ENCODE measurements around the gene AFP.
"Not testable (repeated sequence)": the region's sequence is repeated elsewhere in the genome, so short reads cannot be mapped to it uniquely, and the experiment has no call there.

Gene AFP

GRCh38 chr4:73435984-73436383 is at the start of gene AFP:
Gene AFP, plus strand, starts transcription at chr4:73436221. Its CDS starts 42 bp downstream, at chr4:73436263.
- DNase-seq = no peak

- no peak for DNase-seq
Measured at GRCh38 chr4:73387552-73387951, 48.5 kb upstream of the AFP start.

- DNase-seq = no peak
Measured at GRCh38 chr4:73388887-73389286, 47.1 kb upstream of the AFP start.

- DNase-seq = not testable (repeated sequence)
Measured at GRCh38 chr4:73389663-73390062, 46.4 kb upstream of the AFP start.

GRCh38 chr4:73391774-73392173 is 44.2 kb upstream of the AFP start:
- DNase-seq = no peak

GRCh38 chr4:73392936-73393335 is 43.1 kb upstream of the AFP start:
- DNase-seq = no peak

- no peak for DNase-seq
Measured at GRCh38 chr4:73396304-73396703, 39.7 kb upstream of the AFP start.

GRCh38 chr4:73396993-73397972 is 38.7 kb upstream of the AFP start:
- no peak for DNase-seq

GRCh38 chr4:73401412-73401811 is 34.6 kb upstream of the AFP start:
- no peak for DNase-seq

- no peak for DNase-seq
Measured at GRCh38 chr4:73404042-73404441, 32.0 kb upstream of the AFP start, which contains the start of gene ALB. Gene ALB, plus strand, starts transcription at chr4:73404287. Its CDS starts 41 bp downstream, at chr4:73404328.

GRCh38 chr4:73404457-73404856 is 31.6 kb upstream of the AFP start:
- no peak for DNase-seq

GRCh38 chr4:73405138-73405537 is 30.9 kb upstream of the AFP start:
- no peak for DNase-seq

GRCh38 chr4:73406548-73406875 is 29.5 kb upstream of the AFP start:
- DNase-seq = no peak

GRCh38 chr4:73407227-73407673 is 28.8 kb upstream of the AFP start:
- DNase-seq = no peak

GRCh38 chr4:73408181-73408867 is 27.7 kb upstream of the AFP start:
- DNase-seq = no peak

GRCh38 chr4:73409012-73409862 is 26.8 kb upstream of the AFP start:
- no peak for DNase-seq

GRCh38 chr4:73409978-73410548 is 26.0 kb upstream of the AFP start:
- no peak for DNase-seq

- no peak for DNase-seq
Measured at GRCh38 chr4:73410916-73411730, 24.9 kb upstream of the AFP start.

GRCh38 chr4:73411731-73412414 is 24.1 kb upstream of the AFP start:
- no peak for DNase-seq

- DNase-seq = no peak
Measured at GRCh38 chr4:73413294-73413755, 22.7 kb upstream of the AFP start.

GRCh38 chr4:73414936-73415271 is 21.1 kb upstream of the AFP start:
- no peak for DNase-seq
